Suprapubic skin (tissue), 4 donors: ENCODE data around the gene STEEP1. TPM values are rescaled to one million over a fixed set of nuclear protein-coding genes. Genes with fewer than 3 reads are reported as not detected.

ENCODE experiments used
- DNase-seq, 2 donors: peaks; one replicate each; pipeline ENCODE4 v3.0.0-alpha.2; 2019; ENCODE audit warnings: low spot score in 2 of 2
- H3K27ac ChIP-seq: fragments of 200-600 bp; sonication (generic); one replicate; pipeline ENCODE4 v1.5.1; 2019
- H3K27me3 ChIP-seq: fragments of 200-600 bp; sonication (generic); one replicate; pipeline ENCODE4 v1.5.1; 2019
- H3K36me3 ChIP-seq: fragments of 200-600 bp; sonication (generic); one replicate; pipeline ENCODE4 v1.5.1; 2019
- H3K4me1 ChIP-seq: fragments of 200-600 bp; sonication (generic); one replicate; pipeline ENCODE4 v1.5.1; 2019
- H3K4me3 ChIP-seq: fragments of 200-600 bp; sonication (generic); one replicate; pipeline ENCODE4 v1.5.1; 2019; ENCODE audit warnings: mild to moderate bottlenecking
- H3K9me3 ChIP-seq: fragments of 200-600 bp; sonication (generic); one replicate; pipeline ENCODE4 v1.5.1; 2019
- CTCF ChIP-seq, 2 donors: fragments of 200-600 bp in 1 of 2; fragments of 450-650 bp in 1 of 2; sonication (generic) in 1 of 2; IDR thresholded peaks; one replicate each; pipeline ENCODE4 v1.5.1; 2016 to 2019; ENCODE audit warnings: antibody characterized with exemption in 2 of 2, mild to moderate bottlenecking in 1 of 2, moderate library complexity in 1 of 2
- EP300 ChIP-seq: sonication (generic); formaldehyde crosslinking; IDR thresholded peaks from one replicate; pipeline ENCODE4 v1.6.1; 2017; ENCODE audit warnings: antibody characterized with exemption
- POLR2A ChIP-seq, 2 donors: fragments of 450-650 bp; IDR thresholded peaks; one replicate each; pipeline ENCODE4 v1.6.1; 2017; ENCODE audit warnings: antibody characterized with exemption in 2 of 2, mild to moderate bottlenecking in 2 of 2, moderate library complexity in 2 of 2
- POLR2AphosphoS5 ChIP-seq, 3 donors: sonication (generic); formaldehyde crosslinking; IDR thresholded peaks; one replicate each; pipeline ENCODE4 v1.6.1; 2017; ENCODE audit warnings: antibody characterized with exemption in 3 of 3
- WGBS: methylation state at CpG from one replicate; pipeline ENCODE4 v1.1.5; 2018; 5-methylcytosine and 5-hydroxymethylcytosine counted together
- total RNA-seq, 4 donors: library from RNA; depleted of rRNA; stranded (reverse); fragments of >200 nt; gene quantifications; one replicate each; pipeline ENCODE4 v1.1.0, GENCODE V29; 2016

Gene STEEP1
- total RNA-seq, 4 donors from 2014 or later, result 26.6 to 45.6 (median 33.6) TPM

DNA sequence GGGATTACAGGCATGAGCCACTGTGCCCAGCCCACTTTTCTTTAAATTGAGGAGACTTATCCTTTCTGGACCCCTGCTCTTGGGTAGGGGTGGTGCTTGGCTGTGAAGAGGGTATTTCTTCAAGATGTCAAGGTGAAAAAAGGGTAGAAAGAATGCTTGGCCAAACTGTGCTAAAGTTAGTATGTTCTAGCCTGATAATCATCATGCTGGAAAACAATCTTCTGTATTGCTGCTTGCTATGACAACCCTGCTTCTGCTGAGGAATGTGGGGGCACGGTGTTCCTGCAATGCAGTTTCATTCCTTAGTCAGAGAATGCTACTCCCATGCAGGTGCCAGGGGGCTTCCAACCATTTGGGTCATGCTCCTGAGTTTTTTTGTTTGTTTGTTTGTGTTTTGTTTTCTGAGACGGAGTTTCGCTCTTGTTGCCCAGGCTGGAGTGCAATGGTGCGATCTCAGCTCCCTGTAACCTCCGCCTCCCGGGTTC, 5.2 kb upstream of the STEEP1 start:
- Histone ChIP-seq H3K4me1 (peaks cover 7% of the 10 kb centered on the region), H3K4me3 (no peak overlapping the region), H3K27ac (no peak overlapping the region), H3K9me3 (no peaks in the 10 kb centered on the region), H3K27me3 (no peaks in the 10 kb centered on the region), H3K36me3 (no peaks in the 10 kb centered on the region)
- TF ChIP-seq CTCF (IDR thresholded peaks at IDR 0.05) (no peak), EP300 (no peak), POLR2AphosphoS5 (IDR thresholded peaks at IDR 0.05) (no peak), POLR2A (IDR thresholded peaks at IDR 0.05) (no peak)
- WGBS, result 84% methylated on average over 6 of the region's 6 CpGs
- DNase-seq, result no peak

DNA sequence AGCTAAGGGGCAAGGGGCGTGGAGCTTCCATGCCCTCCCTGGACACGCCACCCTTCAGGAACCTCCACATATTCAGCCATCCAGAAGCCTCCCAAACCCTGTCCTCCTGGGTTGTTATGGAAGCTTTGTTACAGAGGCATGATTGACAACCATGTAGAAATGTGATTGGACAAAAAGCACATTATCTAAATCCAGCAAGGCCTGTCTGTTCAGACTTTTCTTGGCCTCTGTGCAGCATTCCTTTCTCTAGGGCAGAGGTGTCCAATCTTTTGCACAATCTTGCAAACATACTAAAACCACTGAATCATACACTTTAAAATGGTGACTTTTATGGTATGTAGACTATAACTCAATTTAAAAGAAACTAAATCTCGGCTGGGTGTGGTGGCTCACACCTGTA, 12.7 kb downstream of the STEEP1 start:
- Histone ChIP-seq H3K9me3 (no peaks in the 10 kb centered on the region), H3K4me3 (no peak overlapping the region), H3K36me3 (no peaks in the 10 kb centered on the region), H3K27ac (no peak overlapping the region), H3K4me1 (no peaks in the 10 kb centered on the region), H3K27me3 (no peaks in the 10 kb centered on the region)
- DNase-seq, result no peak
- no peak for TF ChIP-seq EP300
- no peak for TF ChIP-seq CTCF (IDR thresholded peaks at IDR 0.05)
- TF ChIP-seq POLR2A (IDR thresholded peaks at IDR 0.05), result no peak
- no peak for TF ChIP-seq POLR2AphosphoS5 (IDR thresholded peaks at IDR 0.05)
- 68% methylated on average over 2 of the region's 3 CpGs for WGBS

- Histone ChIP-seq H3K27me3 (no peaks in the 10 kb centered on the region), H3K4me1 (no peaks in the 10 kb centered on the region), H3K27ac (no peak overlapping the region), H3K4me3 (no peak overlapping the region), H3K36me3 (no peaks in the 10 kb centered on the region), H3K9me3 (no peaks in the 10 kb centered on the region)
- no peak for DNase-seq
- TF ChIP-seq CTCF (IDR thresholded peaks at IDR 0.05) (no peak), POLR2A (IDR thresholded peaks at IDR 0.05) (no peak), POLR2AphosphoS5 (IDR thresholded peaks at IDR 0.05) (no peak), EP300 (no peak)
- WGBS, result 65% methylated on average over 7 of the region's 7 CpGs
Measured at GRCh38 chrX:119549327-119550016, 15.7 kb downstream of the STEEP1 start.

DNA sequence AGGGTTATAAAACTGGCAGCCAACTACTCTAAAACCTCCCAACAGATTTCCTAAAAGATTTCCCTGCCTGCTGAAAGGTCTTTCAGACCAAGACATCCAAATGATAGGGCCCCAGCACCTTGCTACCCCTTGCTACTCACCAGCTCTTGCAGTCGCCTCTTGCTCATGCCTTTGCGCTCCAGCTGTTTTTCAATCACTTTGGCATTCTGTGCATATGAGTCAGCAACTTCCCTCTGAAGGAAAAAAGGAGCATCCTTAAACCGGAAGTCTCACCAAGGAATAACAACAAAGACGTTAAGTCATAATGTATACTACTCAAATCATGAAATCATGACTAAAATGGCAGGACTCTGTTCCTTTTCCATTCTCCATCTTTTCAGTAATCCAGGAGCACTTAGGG, 24.0 kb downstream of the STEEP1 start:
- Histone ChIP-seq H3K36me3 (peaks cover 3% of the 10 kb centered on the region), H3K9me3 (no peaks in the 10 kb centered on the region), H3K27me3 (no peaks in the 10 kb centered on the region), H3K27ac (no peak overlapping the region), H3K4me1 (no peaks in the 10 kb centered on the region), H3K4me3 (no peak overlapping the region)
- DNase-seq, result no peak
- no peak for TF ChIP-seq CTCF (IDR thresholded peaks at IDR 0.05)
- TF ChIP-seq POLR2AphosphoS5 (IDR thresholded peaks at IDR 0.05), result no peak
- TF ChIP-seq EP300, result no peak
- TF ChIP-seq POLR2A (IDR thresholded peaks at IDR 0.05), result no peak
- 64% methylated on average over 4 of the region's 4 CpGs for WGBS

DNA sequence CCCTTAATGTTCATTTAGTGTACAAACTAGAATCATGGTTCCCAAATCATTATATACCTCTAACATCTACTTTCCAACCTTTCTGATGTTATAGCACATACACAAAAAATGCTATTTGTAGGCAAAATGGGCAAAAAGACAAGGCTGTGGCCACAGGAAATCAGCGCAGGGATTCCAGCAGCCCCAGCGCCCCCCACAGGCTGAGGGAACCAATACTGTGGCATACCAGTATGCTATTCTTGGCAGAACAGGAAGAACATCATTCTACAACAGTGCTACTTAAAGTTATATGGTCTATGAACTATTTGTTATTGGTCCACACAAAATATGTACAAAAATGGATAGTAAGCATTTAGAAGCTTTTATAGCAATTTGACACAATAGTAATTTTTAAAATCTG, 25.3 kb downstream of the STEEP1 start:
- TF ChIP-seq EP300 (no peak), CTCF (IDR thresholded peaks at IDR 0.05) (no peak), POLR2A (IDR thresholded peaks at IDR 0.05) (no peak), POLR2AphosphoS5 (IDR thresholded peaks at IDR 0.05) (no peak)
- Histone ChIP-seq H3K9me3 (no peaks in the 10 kb centered on the region), H3K27ac (no peak overlapping the region), H3K36me3 (peaks cover 3% of the 10 kb centered on the region), H3K4me3 (no peak overlapping the region), H3K4me1 (no peaks in the 10 kb centered on the region), H3K27me3 (no peaks in the 10 kb centered on the region)
- 39% methylated on average over 2 of the region's 2 CpGs for WGBS
- no peak for DNase-seq
